ENCODE data around the gene GAL3ST2.

DNA sequence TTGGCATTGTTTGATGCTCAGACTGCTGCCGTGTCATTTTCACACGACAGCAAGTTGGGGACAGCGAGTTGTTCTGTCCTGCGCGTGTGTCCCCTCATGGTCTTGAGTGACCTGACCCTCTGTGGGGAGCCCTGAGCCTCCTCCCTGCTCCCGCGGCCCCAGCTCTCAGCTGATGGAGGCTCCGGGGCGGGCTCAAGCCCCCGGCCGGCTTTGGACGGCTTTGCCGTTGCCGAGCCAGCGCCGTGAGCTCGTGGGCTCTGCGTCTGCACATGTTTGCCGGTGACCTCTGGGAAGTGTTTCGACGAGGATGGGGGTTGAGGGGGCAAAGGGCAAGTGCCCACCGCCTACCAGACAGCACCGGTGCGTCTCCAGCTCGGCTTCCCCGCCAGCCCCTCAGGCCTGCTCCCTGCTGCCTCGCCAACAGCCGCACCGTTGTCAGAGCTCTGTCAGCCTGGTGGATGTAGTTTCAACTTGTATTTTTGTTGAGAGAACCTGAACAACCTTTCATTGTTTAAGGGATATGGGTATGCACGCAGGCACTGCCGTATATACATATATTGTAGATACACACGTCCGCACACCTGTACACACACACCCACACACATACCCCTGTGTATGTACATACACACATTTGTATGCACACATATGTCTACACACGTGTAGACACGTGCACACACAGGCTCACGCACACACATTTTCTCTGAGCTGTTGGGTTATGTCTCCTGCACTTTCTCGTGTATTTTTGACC is 68.4 kb downstream of the GAL3ST2 start:
- TF ChIP-seq, protein P1, sequence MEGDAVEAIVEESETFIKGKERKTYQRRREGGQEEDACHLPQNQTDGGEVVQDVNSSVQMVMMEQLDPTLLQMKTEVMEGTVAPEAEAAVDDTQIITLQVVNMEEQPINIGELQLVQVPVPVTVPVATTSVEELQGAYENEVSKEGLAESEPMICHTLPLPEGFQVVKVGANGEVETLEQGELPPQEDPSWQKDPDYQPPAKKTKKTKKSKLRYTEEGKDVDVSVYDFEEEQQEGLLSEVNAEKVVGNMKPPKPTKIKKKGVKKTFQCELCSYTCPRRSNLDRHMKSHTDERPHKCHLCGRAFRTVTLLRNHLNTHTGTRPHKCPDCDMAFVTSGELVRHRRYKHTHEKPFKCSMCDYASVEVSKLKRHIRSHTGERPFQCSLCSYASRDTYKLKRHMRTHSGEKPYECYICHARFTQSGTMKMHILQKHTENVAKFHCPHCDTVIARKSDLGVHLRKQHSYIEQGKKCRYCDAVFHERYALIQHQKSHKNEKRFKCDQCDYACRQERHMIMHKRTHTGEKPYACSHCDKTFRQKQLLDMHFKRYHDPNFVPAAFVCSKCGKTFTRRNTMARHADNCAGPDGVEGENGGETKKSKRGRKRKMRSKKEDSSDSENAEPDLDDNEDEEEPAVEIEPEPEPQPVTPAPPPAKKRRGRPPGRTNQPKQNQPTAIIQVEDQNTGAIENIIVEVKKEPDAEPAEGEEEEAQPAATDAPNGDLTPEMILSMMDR (IDR thresholded peaks at IDR 0.05): no peak
- TF ChIP-seq POLR2A (IDR thresholded peaks at IDR 0.05): no peak

All from adrenal gland (tissue), 5 donors.